ENCODE results near the gene FBXO4.
"Not testable (repeated sequence)": the region's sequence is repeated elsewhere in the genome, so short reads cannot be mapped to it uniquely, and the experiment has no call there.

The FBXO4 gene

DNA sequence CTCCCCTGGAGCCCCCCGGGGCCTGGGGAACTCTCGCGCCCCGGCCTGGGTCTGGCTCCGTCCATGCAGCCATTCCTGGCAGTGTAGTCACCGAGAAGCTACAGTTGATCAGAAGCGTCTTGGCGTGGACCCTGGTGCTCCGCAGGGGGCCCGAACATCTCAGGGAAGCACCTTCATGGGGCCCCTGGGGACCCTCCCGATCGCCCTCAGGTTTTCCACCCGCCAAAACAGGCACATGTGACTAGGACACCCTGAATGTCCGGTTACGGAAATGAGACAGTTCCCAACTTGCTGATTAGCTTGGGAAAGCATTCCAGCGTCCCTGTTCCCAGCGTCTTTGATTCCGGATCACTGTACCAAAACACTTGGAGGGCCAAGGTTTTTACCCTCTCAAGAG is 472 bp downstream of the FBXO4 start:
- DNase-seq = peak in 1 of 3 donors; percentile 30

DNA sequence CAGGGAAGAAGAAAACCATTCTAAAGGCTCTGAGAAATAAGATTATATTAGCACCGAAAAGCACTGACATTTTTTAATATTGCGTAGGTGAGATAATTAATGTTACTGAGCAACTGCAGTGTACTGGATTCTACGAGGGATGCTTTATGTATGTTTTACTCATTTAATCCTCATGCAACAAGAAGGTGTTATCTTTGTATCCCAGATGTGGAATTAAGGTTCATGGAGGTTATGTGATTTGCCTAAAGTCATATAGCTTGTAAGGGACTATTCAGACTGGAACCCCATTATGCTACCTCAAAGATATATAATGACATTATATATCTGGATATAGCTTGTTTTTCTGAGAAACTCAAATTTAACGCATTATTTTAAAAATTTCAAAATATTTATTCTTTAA is 2.5 kb downstream of the FBXO4 start:
- DNase-seq = no peak

DNA sequence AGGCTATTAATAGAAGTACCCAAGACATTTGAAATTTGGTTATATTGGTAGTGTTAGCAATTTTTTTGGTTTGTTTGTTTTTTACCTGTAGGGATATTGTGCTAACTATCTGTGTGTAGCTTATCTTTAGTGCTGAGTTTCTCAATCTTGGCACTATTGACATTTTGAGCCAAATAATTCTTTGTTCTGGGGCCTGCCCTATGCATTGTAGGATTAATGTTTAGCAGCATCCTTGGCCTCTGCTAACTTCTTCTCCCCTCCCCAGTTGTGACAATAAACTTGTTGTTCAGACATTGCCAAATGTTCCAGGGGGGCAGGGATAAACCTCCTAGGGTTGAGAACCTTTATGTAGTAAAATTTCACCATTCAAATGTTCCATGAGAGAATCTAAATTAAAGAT is 4.0 kb downstream of the FBXO4 start:
- DNase-seq = no peak

DNA sequence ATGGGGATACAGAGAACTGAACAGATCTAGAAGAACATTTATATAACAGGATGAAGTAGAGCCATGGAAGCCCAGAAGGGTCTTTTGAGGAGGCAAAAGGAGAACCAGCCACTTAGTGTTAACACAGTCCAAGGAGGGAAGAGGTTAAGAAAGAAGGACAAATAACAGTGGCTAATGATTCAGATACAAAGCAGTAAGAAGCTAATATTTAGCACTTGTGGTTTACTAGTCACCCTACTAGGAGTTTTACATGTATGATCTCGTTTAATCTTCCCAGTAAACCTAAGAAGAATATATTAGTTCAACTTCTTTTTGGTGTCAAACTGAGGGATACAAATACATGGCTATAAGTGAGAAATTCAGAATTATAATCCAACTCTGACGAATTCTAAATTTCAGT is 7.7 kb downstream of the FBXO4 start:
- DNase-seq = no peak

DNA sequence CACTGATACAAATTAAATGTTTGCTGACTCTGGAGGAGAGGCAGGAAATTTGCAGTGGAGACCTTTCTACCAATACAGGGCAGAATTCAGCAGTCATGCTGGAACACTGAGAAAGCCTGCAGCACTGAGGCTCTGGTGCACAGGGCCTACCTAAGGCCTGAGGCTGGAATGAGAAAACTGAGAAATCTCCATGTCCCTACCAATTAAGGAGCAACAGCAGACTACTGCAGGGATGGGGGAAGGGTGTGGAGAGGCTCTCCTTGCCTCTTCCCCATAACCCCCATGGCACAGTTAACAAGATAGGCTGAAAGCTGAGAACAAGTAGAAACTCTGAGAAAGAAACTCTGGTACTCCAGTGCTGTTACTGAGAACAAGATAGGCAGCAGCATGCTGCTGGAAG is 10.5 kb downstream of the FBXO4 start:
- no peak for DNase-seq

DNA sequence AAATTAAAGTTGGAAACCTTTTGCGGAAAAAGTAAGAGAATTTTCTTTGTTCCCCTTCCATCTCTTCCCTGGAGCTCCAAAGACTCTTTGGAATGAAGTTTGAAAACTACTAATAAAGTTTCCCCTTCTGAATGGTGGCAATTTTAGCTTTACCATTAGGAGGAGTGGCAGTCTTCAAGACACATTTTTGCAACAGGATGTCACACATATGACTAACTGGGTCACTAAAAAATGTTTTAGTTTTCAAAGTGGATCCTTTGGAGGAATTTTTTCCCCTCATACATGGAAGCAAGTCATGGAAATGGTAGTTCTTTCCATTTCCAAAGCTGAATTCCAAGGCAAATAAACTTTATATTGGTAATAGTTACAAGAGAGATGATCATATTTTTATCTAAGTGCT is 15.6 kb downstream of the FBXO4 start:
- no peak for DNase-seq

DNA sequence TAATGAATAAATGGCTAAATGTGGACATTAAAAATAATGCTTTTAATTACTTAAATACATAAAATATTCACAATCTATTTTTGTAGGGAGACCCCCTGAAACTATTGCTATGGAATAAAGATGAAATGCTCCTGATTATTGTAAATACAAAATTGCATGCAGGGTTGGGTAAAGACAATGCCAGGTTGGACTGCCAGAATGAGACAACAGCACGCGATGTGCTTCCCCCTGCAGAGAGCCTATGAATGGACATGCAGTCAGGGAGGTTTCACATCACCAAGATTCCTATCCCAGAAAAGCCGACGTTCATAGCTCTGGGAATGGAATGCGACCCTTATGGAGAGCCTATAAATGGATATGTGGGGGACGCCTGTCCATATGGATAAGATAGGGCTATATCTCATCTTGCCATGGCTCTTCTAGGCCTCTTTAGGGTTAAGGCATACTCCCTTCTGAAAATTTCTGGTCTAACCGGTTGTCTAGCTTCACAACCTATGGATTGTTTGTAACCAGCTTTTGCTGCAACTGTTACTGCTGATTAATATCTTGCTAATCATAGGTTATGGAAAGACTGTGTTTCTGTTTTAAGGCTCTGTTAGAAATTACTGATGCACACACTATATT is 20.4 kb downstream of the FBXO4 start:
- not testable (repeated sequence) for DNase-seq

DNA sequence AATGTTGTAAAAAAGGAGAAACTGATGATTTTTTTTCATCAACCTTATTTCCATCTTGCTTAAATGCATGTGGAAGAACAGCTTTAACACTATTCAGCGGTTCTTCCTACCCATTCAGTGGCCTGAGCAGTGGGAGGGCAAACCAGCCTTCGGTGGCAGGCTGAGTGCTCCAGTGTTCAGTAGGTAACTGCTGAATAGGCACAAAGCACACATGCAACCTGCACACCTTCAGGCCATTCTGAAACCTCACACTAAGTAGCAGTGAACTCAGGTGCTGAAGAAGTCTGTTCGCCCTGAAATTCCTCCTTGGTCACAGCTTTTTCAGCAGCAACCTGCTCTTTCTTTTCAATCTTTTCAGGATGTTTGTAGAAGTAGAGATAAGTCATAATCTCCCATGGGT is 26.1 kb downstream of the FBXO4 start:
- no peak for DNase-seq

DNA sequence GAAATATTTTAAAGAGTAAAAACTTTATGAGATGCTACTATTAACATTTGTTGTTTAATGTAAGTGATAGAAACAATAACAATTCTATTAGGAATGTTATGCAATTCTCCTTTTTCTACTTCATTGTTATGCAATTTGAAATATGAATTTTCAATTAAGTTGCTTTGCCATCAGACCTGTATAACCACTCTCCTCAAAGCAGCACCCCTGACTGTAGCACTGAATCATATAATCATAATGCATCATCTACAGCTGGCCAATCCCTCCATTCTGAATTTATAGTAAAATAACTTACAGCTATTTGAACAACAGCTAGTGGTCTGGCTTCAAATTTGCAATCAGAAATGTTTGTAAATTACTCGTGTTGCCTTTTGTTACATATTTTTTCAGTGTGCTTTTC is 29.2 kb downstream of the FBXO4 start:
- DNase-seq = no peak

DNA sequence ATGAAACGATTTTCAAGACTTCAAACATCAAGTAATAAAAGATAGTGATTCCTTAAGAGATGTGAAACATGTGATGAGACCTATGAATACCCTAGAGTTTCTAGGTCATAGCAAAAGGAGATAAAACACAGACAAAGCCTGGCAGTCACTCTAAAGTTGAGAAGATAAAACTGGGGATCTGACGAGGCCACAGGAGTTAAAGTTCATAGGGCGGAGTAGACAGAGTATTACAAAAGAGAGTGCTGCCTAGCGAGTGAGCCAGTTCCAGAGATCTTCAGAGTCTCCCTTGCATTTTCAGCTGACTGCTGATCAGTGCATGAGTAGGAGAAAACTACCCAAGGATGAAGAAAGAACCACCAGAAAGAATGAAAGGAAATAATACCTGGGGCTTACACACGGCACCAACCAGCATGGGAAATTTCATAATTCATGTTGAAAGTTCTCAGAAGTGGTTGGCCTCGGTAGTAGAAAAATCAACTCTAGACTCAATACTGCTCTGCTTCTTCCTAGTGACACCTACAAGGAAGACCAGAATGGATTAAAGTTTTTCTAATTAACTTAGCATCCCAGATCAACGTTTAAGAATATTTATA is 30.4 kb downstream of the FBXO4 start:
- no peak for DNase-seq

DNA sequence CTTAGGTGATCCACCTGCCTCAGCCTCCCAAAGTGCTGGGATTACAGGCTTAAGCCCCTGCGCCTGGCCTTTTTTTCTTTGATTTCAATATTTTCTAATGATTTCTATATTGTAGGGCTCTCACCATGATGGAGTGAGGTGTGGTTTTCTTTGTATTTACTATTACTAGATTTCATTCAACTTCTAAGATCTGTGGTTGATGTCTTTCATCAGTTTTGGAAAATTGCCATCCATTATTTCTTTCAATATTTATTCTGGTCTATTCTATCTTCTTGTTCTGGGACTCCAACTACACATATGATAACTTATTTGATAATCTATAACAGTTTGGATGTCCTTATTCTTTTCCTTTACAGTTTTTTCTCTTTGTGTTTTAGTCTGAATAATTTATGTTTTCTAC is 31.9 kb downstream of the FBXO4 start:
- DNase-seq = no peak

DNA sequence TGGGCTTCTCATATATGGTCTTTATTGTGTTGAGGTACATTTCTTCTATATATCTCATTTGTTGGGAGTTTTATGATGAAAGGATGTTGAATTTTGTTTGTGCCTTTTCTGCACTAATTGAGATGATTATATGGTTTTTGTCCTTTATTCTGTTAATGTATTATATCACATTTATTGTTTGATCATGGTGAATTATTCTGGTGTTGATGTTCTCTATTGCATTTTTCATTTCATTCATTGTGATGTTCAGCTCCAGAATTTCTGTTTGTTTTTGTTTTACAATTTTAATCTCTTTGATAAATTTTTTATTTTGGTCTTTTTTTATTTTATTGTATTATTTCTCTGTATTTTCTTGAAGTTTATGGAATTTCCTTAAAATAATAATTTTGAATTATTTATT is 35.4 kb downstream of the FBXO4 start:
- DNase-seq = no peak

DNA sequence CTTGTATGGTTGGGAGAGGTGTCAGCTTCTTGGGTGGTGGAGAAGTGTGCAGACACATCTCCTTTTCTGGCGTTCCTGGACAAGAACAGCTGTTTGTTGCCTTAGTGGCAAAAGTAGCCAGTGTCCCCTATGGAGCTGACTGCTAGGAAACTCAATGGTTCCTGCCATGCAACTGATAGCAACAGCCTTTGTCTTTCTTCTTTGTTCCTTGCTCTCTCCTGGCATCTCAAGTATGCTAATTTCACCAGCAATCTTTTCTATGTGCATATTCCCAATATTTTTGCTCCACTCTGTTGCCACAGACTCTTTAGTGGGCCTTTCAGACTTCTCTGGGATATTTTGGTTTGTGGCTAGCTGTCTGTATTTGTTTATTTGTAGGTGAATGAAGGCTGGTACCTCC is 36.7 kb downstream of the FBXO4 start:
- DNase-seq = no peak

DNA sequence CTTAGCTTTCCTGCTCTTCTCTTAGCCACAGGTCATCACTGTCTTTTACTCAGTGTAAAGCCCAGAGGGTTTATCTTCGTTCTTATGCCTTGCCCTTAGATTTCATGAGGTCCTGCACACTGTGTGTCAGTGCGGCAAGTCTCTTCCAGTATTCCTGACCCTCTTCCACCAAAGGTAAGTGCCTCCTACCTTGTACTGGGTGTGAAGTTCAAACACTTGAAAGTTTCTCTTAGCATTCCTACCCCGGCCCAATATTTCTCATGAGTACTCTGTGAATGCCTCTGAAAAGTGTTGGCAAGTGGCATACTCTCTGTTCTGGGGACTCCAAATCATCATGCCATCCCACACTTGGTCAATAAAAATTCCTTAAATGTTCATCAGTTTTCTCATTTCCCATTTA is 37.4 kb downstream of the FBXO4 start:
- DNase-seq = no peak

DNA sequence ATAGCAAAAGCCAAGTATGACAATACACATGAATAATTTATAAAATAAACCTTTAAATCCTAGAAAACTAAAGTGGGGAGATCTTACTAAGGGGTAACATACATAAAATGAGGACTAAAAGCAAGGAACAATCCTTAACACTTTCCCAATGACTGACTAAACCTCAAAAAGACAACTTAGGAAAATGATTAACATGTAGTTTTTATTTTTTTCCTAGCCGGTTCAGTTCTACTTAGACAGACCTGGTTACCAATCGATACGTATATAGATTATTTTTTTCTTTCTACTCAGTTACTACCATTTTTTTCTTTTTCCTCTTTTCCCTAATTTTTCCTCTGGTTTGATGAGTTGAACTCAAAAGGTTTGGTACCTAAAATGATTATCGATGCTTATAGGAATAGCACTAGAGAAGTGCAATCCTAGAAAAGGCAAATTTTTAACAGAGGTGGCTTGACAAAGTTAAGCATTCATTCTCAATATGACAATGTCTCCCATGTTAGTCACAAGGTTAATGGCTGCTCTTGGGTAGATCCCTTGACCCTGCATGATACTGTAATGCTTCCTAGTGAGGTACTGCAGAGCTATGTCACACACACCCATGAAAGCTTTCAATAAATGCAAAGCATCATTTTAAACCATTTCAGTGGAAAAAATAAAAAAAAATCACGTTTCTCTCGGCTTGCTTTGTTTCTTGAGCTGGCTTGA is 41.5 kb downstream of the FBXO4 start:
- DNase-seq = no peak

DNA sequence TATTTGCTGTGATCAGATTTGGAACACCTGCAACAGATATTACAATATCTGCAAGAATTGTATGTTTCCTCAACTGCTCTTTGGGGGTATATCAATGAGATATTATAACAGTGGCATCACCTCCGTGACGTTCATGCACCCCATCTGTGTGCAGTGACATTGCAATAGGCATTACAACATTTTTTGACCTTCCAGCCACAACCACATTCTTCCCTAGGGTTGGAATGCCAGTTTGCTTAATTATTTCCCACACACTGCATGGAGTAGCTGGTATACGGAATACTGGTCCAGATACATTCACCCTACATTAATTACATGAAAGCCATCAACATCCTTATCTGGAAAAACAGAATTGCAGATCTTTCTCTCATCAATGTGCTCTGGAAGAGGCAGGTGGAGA is 42.3 kb downstream of the FBXO4 start:
- no peak for DNase-seq

DNA sequence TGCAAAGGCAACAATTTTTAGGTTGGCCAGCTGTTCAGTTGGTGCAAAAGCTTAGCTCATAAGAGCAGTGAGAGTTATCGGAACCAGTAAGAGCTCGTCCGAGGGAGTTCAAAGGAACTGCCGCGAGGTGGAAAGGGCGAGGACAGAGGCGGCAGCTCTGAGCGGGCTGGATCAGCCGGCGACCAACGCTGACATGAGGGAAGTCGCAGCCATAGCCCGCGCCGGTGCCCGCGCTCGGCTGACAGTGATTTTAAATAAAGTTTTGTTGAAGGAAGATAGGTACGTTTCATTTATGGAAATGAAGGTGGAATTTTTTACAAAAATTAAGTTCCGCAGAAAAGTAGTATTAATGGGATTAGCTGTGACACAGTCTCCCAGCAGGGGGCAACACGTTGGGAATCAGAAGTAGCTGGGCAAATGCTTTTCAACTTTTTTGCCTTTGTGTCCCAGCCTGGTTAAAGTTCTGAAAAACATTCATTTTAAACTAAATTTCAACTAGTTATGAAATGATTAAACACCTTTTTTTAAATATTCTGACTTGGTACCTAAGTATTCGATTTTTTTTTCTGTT is 43.2 kb downstream of the FBXO4 start:
- no peak for DNase-seq

DNA sequence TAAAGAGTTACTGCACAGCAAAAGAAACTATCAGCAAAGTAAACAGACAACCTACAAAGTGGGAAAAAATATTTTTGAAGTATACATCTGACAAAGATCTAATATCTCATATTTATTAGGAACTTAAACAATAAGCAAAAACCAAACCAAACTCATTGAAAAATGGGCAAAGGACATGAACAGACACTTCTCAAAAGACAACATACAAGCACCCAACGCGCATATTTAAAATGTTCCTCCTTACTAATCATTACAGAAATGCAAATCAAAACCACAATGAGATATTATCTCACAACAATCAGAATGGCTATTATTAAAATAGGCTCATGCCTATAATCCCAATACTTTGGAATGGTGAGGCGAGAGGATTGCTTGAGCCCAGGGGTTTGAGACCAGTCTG is 48.0 kb downstream of the FBXO4 start:
- DNase-seq = no peak

DNA sequence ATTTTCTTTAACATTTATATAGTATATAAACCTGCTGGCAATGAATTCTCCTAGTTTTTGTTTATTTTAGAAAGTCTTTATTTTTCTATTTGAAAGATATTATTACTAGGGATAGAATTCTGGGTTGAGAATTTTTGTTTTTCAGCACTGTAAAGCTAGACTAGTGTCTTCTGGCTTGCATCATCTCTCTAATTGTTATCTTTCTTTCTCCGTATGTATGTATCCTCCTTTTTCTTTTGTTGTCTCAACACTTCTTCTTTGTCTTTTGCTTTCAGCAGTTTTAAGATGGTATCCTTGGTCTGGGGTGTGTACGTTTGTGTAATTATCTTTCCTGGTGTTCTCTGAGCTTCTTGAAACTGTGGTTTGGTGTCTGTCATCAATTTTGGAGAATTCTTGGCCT is 48.8 kb downstream of the FBXO4 start:
- no peak for DNase-seq

DNA sequence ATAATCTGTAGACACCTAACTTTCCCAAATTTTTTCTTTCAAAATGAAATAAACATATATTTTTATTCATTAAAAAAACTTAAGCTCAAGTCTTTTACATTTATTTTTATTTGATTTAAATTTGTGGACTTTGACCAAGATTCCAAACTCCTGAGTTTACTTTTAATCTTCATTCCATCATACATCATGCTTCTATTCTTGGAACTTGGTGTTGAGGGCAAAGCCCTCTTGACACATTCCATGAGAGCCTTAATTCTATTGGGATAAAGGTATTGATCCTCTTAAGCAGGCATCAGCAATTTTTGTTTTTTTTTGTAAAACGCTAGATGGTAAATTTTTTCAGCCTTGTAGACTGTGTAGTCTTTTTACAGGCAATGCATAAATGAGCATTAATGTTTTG is 53.6 kb downstream of the FBXO4 start:
- DNase-seq = no peak

DNA sequence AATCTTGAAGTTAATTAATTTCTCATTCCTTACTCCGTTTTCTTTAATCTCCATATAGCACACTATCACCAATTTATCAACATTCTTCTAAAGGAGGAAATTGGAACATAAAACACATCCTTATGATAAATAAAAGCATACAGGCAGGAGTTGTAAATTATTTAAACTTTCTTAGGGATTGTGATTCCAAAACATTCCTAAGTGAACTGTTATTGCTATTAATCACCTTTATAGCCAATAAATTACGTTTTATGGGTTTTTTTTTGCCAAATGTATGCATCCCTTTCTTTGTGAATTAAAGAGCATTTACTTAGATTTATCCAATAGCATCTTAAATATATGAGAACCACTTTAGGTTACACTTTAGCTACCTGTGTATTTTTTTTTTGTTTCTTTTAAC is 55.3 kb downstream of the FBXO4 start:
- DNase-seq = no peak

DNA sequence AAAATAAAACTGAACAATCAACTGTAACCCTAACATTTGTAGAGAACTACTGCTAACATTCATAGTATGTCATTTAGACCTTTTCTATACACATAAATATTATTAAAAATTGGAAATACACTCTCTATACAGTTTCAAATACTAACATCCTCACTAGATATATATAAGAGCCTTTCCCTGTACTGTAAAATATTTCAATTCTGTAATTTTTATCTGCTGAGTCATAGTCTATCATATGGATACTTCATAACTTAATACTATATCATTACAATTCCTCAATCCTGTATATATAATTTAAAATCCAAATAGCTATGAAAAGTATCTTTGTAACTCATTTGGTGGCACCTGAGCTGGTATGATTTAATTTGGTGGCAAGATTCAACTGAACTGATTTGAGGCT is 55.8 kb downstream of the FBXO4 start:
- no peak for DNase-seq

DNA sequence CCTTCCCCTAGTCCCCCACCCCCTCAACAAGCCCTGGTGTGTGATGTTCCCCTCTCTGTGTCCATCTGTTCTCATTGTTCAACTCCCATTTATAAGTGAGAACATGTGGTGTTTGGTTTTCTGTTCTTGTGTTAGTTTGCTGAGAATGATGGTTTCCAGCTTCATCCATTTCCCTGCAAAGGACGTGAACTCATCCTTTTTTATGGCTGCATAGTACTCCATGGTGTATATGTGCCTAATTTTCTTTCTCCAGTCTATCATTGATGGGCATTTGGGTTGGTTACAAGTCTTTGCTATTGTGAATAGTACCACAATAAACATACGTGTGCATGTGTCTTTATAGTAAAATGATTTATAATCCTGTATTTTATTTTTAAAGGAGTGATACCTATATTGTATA is 57.8 kb downstream of the FBXO4 start:
- DNase-seq = not testable (repeated sequence)

DNA sequence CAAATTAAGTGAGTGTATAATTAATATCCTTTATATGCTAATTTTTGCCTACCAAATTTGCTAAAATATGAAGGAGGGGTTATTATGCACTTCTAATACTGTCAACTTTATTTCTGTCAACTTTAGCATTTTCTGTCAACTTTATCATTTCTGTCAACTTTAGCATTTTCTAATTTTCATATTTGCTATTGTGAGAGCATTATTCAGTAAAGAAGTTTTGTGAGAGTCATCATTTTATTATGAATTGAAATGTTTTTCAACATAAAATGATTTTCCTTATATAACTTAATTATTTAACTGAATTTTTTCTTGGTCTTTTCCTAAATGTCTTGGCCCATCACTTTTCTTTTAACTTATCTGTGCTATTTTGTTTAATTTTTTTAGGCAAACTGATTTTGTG is 58.2 kb downstream of the FBXO4 start:
- no peak for DNase-seq

Data from suppressor macrophage treated with lipopolysaccharide for 1 hour (primary cell).